GM13977 (cell line): ENCODE measurements around the gene CACNA2D4.

Experiments used
- DNase-seq: peaks from one replicate; pipeline ENCODE4 v3.0.0; 2012; ENCODE audit warnings: low spot score
- CTCF ChIP-seq: IDR thresholded peaks from 2 replicates; pipeline ENCODE4 v1.5.1; 2012; ENCODE audit warnings: mild to moderate bottlenecking, control low read depth; ENCODE audit not compliant: insufficient read depth; ENCODE audit errors: extremely low read depth, missing control alignments
- in situ Hi-C: fragments of 300-500 bp; cut with MboI; formaldehyde crosslinking; loops from one replicate; pipeline ENCODE4 v1.12.0; 2022; ENCODE audit warnings: low sequenced_read_pairs, low pct_unique_long_range_greater_than_20kb, mixed read lengths, inconsistent platforms; ENCODE audit not compliant: unreplicated experiment

Gene CACNA2D4

GRCh38 chr12:1840981-1841425 lies 77.4 kb downstream of the CACNA2D4 start:
- TF ChIP-seq CTCF, result no peak
- in situ Hi-C loops, result no loop called here
- DNase-seq, result no peak

GRCh38 chr12:1839956-1840951 lies 78.2 kb downstream of the CACNA2D4 start:
- no peak for DNase-seq
- in situ Hi-C loops, result no loop called here
- TF ChIP-seq CTCF, result no peak

GRCh38 chr12:1839464-1839863 lies 79.0 kb downstream of the CACNA2D4 start:
- TF ChIP-seq CTCF, result no peak
- in situ Hi-C loops, result no loop called here
- DNase-seq, result no peak

GRCh38 chr12:1838994-1839365 lies 79.5 kb downstream of the CACNA2D4 start:
- no peak for DNase-seq
- no peak for TF ChIP-seq CTCF
- in situ Hi-C loops, result no loop called here

GRCh38 chr12:1838205-1838993 lies 80.1 kb downstream of the CACNA2D4 start:
- DNase-seq, result no peak
- no peak for TF ChIP-seq CTCF
- in situ Hi-C loops, result no loop called here

GRCh38 chr12:1837541-1838204 lies 80.8 kb downstream of the CACNA2D4 start:
- in situ Hi-C loops, result no loop called here
- no peak for TF ChIP-seq CTCF
- DNase-seq, result no peak
